ENCODE measurements around the gene CORO1C.

The CORO1C gene

GRCh38 chr12:108670066-108670631 lies 61.2 kb downstream of the CORO1C start:
- in situ Hi-C loops (cut with HindIII; ENCODE audit: low sequenced_read_pairs) = loop anchor here (25.0 kb wide), 1 partner anchor 167 kb away; no protein-coding TSS in a partner anchor
- H3K4me3 ChIP-seq (ENCODE audit: low read depth, low read length) = no peak overlapping the region
- DNase-seq (ENCODE audit: low read depth) = no peak
- TF ChIP-seq CTCF (IDR thresholded peaks at IDR 0.05; ENCODE audit: low read depth, low read length, missing control alignments) = no peak

- in situ Hi-C loops (cut with HindIII; ENCODE audit: low sequenced_read_pairs) = loop anchor here (5.0 to 25.0 kb wide), 3 partner anchors 56 to 169 kb away; partner anchors contain the start of genes ISCU and SART3
- DNase-seq (ENCODE audit: low read depth) = no peak
- H3K4me3 ChIP-seq (ENCODE audit: low read depth, low read length) = no peak overlapping the region
- TF ChIP-seq CTCF (IDR thresholded peaks at IDR 0.05; ENCODE audit: low read depth, low read length, missing control alignments) = no peak
These were observed 62.8 kb downstream of the CORO1C start for GRCh38 chr12:108668542-108668941.

GRCh38 chr12:108668063-108668462 lies 63.3 kb downstream of the CORO1C start:
- no peak overlapping the region for H3K4me3 ChIP-seq (ENCODE audit: low read depth, low read length)
- in situ Hi-C loops (cut with HindIII; ENCODE audit: low sequenced_read_pairs) = loop anchor here (5.0 to 25.0 kb wide), 3 partner anchors 57 to 169 kb away; partner anchors contain the start of genes ISCU and SART3
- TF ChIP-seq CTCF (IDR thresholded peaks at IDR 0.05; ENCODE audit: low read depth, low read length, missing control alignments) = no peak
- no peak for DNase-seq (ENCODE audit: low read depth)

- no peak for TF ChIP-seq CTCF (IDR thresholded peaks at IDR 0.05; ENCODE audit: low read depth, low read length, missing control alignments)
- in situ Hi-C loops (cut with HindIII; ENCODE audit: low sequenced_read_pairs) = loop anchor here (5.0 to 25.0 kb wide), 3 partner anchors 57 to 170 kb away; partner anchors contain the start of genes ISCU and SART3
- H3K4me3 ChIP-seq (ENCODE audit: low read depth, low read length) = no peak overlapping the region
- DNase-seq (ENCODE audit: low read depth) = no peak
These were observed 64.0 kb downstream of the CORO1C start for GRCh38 chr12:108667349-108667748.

- DNase-seq (ENCODE audit: low read depth) = no peak
- H3K4me3 ChIP-seq (ENCODE audit: low read depth, low read length) = no peak overlapping the region
- in situ Hi-C loops (cut with HindIII; ENCODE audit: low sequenced_read_pairs) = loop anchor here (5.0 to 25.0 kb wide), 3 partner anchors 58 to 171 kb away; partner anchors contain the start of genes ISCU and SART3
- no peak for TF ChIP-seq CTCF (IDR thresholded peaks at IDR 0.05; ENCODE audit: low read depth, low read length, missing control alignments)
These were observed 64.9 kb downstream of the CORO1C start for GRCh38 chr12:108666401-108666881.

GRCh38 chr12:108665608-108666202 lies 65.6 kb downstream of the CORO1C start:
- H3K4me3 ChIP-seq (ENCODE audit: low read depth, low read length) = no peak overlapping the region
- in situ Hi-C loops (cut with HindIII; ENCODE audit: low sequenced_read_pairs) = loop anchor here (5.0 to 25.0 kb wide), 3 partner anchors 59 to 172 kb away; partner anchors contain the start of genes ISCU and SART3
- no peak for DNase-seq (ENCODE audit: low read depth)
- no peak for TF ChIP-seq CTCF (IDR thresholded peaks at IDR 0.05; ENCODE audit: low read depth, low read length, missing control alignments)
